HG03097 (cell line): ENCODE data around the gene STXBP5L.
"Not testable (repeated sequence)": the region's sequence is repeated elsewhere in the genome, so short reads cannot be mapped to it uniquely, and the experiment has no call there.

ENCODE experiments used
- ATAC-seq: cut with Tn5 transposase; IDR thresholded peaks from one replicate; pipeline ENCODE4 v1.9.1; 2021; ENCODE audit not compliant: unreplicated experiment, low FRiP score

The STXBP5L gene

DNA sequence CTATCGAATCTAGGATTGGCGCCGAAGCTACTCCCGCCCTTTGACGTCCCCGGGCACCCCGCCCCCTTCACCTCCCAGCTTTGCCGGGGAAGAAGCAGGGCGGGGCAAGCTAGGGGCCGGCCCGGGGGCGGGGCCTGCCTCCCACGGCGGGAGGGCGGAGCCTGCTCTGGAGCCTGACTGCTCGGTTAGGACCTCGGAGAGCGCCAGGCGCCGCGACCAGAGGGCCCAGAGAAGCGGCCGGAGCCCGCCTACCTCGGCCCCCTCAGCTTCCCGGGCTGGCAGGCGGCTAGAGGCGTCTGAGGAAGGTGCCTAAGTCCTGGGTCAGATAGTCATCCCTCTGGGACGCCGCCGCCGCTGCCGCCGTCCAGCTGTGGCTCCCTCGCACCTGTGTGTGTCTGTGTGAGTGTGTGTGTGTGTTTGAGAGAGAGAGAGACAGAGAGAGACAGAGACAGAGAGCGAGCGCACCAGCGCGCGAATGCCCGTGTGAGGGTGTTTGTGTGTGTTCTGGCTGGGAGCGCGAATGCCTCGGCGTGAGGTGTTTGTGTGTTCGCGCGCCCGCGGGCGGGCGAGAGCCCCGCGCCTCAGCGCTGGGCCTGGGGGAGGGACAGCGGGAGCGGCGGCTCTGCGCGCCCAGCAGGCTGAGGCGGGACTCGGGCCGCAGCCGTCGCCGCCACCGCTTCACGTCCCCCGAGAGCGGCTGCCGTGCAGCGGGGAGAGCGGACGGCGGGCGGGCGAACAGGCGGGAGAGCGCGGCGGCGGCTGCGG lies at the start of gene STXBP5L:
STXBP5L (plus strand) TSS at position 176 of the 765 bp plus-strand sequence. CDS start 1,374 bp downstream, outside the sequence.
- peak; percentile 91 for ATAC-seq

DNA sequence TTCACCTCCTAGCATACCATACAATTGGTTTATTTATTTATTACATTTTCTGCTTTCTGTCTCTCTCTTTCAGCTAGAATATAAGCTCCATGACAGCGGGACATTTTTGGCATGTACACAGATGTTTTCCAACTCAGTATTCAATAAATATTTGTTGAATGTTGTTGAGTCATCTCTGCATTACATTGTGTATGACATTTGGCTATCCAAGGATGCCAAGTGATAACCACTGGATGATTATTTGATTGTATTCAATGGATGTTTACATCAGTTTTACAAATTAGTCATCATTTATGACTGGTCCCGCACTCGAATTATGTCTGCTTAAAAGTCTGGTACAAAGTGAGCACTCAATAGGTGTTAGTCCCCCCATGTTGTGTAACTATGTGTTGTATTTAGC lies 49.5 kb upstream of the STXBP5L start:
- ATAC-seq, result no peak

DNA sequence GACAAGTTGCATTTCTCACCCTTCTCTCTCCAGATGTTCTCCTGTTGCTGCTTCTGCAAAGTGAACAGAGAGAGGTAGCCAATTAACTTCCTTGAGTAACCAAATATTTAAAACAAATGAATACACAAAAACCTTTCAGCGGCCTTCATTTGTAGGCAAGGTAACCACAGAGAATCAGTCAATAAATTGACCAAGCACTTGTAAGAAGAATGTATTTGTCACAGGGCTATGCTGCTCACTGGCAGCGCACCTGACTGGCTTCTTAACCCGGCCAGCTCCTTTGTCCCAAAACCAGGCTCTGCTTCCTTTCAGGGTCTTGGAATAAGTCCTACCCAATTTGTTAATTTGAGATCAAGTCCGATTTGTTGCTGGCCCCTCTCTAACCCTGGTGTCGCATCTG lies 43.5 kb upstream of the STXBP5L start:
- no peak for ATAC-seq

DNA sequence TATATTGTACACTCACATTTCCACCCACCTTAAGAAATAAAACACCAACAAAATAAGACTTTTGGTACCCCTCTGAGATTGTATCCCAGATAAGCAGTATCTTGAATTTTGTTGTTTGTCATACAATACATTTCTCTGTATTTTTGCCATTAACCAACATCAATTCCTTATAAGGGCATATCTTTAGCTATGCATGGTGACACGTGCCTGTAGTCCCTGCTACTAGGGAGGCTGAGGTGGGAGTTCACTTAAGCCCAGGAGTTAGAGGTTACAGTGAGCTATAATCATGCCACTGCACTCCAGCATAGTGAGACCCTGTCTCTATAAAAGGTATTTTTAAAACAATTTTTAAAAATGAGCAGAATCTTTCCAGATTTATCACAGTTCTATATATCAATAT lies 32.5 kb upstream of the STXBP5L start:
- ATAC-seq, result no peak

DNA sequence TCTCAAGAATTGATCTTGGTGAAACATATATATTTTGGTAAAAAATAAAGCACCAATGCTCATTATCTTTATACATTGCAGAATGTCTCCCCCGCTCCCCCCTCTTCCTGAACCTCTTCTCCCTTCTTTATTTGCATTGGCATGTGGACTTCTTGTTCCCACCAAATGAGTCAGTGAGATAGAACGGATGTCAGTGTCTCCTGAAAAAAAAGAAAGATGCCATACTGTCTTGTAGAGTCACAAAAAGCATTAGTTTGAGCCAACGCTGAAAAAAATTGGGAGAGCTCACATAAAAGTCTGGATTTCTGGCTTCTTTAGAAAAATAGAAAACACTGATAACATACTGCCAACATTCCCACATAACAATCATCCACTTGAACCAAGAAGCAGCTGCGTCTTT lies 32.0 kb upstream of the STXBP5L start:
- ATAC-seq, result no peak

DNA sequence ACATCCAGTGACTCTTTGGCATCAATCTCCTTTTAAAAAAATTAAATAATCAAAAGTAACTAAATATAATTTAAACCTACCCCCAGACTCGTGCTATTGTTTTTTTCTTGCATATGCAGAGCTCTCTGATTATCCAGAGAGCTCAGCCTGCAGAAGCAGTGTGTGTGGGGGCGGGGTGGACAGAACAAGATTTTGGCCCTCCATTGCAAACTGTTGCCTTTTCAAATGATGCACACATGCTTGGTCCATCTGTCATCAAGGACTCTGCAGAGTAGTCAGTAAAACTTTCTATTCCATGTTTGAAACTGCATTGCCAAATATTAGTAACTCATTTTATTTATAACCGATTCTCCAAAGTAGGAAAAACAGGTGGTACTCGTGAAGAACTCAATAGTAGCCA lies 28.6 kb upstream of the STXBP5L start:
- ATAC-seq, result no peak

DNA sequence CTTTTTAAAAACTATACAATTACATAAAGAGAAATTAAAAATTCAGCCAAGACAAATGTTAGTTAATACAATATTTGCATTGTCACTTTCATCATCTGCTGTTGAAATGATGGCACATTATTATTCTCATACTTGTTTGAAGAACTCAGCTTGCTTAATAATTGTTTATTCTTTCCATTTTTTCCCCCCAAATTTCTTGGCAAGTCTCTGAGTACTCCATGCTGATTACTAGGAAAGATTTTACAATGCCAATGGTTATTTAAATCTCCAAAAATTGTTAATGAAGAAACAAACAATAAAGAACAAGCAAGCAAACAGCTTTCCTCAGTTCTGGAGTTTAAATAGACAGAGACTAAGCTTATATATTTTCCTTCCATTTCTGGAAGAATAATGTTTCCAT lies 15.1 kb upstream of the STXBP5L start:
- no peak for ATAC-seq

DNA sequence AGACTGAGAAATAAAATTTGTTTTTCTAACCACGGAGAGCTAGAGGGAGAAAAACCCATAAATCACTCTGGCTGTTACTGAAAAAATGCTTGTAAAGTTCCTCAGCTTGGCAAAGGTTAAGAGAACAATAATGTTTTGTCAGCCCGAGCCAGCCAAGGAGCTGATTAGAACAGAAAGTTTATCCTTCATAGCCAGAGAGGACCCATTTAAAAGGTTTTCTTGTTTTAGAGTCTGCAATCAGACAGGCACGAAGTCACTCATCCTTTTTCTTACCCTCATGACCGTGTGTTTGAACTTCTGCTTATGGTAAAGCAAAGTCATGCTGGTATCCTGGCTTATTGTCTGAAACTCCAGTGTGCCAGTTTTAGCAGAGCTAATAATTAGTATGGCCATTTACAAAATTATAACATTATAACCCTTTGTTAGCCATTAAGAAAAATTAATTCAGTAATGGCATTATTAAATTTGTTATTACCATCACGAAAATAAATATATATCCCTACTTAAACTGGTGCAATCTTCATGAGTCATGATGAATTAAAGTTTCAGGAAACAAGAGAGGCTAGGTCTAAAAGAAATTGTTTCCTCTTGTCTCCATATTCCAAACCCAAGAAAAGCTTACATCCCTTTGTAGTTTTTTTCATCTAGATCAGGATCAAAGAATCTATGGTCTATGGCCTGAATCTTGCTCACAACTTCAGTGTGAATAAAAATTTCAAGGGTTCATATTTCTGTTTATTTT lies 13.5 kb upstream of the STXBP5L start:
- no peak for ATAC-seq

DNA sequence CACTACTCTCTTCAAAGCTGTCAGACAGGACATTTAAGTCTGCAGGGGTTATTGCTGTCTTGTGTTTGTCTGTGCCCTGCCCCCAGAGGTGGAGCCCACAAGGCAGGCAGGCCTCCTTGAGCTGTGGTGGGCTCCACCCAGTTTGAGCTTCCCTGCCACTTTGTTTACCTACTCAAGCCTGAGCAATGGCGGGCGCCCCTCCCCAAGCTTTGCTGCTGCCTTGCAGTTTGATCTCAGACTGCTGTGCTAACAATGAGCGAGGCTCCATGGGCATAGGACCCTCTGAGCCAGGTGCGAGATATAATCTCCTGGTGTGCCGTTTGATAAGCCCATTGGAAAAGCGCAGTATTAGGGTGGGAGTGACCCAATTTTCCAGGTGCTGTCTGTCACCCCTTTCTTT lies 6.3 kb upstream of the STXBP5L start:
- ATAC-seq, result not testable (repeated sequence)

DNA sequence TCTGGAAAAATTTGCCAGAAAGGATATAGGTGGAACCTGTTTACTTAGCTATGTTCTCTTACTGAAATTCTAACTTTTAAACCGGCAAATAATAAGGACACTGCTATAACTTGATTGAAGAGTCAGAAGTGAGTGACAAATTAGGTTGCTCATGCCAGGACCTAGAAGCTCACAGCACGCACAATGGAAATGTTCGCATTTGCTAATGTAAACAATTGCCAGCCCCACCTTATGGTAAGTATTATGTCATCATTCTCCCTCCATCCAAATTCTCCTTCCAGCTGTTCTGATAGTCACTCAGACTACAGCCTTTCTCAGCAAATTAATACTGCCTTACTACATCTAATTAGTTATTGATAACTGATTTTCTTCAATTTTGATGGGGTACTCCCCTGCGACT lies 4.8 kb upstream of the STXBP5L start:
- no peak for ATAC-seq

DNA sequence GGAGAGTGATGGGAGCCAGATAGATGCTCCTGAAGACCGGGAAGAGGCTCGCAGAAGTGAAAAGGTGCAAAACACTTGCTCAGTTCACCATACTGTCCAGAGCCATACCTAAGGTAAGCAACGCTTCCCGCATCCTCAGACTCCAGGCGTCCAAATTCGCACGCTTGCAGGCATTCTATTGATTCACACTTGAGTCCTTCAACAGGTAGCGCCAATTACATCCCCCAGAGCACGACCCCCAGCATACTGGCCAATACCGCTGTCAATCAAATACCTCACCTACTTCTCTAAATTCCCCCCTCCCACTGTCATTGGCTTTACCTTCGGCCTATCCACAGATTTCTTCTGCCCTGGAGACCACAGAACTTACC lies 361 bp upstream of the STXBP5L start:
- no peak for ATAC-seq

DNA sequence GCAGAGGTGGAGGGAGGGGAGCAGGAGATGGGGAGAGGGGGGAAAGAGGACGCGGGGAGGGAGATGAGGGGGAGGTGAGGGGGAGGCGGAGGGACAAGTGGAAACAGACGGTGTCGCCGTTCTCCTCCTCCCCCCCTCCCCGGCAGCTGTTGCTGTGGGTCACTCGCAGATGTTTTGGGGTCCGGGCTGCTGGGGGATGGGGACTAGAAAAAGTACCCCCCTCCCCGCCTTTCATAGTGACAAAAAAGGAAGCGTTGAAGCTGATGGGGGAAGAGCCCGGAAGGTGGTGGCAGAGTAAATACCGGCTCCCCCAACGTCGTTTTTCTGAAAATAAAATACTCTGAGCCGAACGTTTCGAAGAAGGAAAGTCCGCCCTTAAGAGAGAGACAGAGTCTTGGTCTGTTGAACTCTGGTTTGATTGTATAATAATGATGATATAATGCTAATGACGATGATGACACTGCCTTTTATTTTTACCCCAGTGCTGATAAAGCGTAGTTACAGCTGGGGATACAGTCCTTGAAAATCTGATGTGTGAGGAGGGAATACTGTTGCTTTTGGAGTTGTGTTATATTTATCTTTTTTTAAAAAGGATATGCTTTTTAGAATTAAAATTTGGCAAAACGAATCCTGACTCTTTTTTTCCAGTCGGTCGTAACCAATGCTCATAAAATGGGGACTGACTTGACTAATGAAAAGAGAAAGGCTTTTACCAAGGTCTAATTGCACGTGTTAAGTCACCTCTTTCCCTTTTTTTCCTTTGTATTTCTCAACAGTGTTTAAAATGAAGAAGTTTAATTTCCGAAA lies 993 bp downstream of the STXBP5L start:
- no peak for ATAC-seq

DNA sequence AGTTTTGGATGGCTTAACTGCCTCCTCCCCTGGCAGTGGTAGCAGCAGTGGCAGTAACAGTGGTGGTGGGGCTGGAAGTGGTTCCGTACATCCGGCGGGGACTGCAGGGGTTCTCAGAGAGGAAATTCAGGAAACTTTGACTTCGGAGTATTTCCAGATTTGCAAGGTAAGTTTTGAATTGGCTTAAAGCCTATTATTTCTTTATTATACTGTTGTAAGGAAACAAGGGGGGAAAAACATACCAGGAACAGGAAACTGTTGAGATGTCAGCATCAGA lies 1.5 kb downstream of the STXBP5L start:
- ATAC-seq, result no peak

DNA sequence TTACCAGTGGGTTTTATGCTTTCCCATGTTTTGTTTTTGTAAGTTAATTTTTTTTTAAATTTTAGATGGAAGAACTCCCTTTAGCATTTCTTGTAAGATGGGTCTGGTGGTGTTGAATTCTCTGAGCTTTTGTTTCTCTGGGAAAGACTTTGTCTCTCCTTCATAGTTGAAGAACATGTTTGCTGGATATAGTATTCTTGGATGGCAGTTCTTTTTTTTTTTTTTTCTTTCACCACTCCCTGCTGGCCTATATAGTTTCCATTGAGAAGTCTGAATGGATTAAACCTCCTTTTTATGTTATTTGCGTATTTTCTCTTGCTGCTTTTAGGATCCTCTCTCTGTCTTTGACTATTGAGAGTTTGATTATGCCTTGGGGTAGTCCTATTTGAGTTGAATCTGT lies 18.1 kb downstream of the STXBP5L start:
- ATAC-seq, result no peak

DNA sequence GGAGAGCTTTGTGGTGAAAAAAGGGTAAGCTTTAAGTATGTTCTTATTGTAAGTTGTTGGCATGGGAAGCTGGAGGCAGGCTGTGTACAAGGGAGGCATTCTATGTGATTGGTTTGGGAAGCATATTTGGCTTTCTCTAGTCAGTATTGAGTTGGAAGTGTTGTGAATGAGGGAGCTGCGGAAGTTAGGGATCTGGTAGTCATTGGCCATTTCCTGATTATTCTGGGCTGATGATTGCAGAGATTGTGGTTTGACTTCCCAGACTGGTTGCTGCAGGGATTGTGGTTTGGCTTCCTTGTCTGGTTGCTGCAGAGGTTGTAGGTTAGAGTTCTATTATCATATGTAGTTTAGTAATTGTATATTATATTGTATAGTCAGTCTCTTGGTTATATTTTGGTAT lies 21.0 kb downstream of the STXBP5L start:
- no peak for ATAC-seq

DNA sequence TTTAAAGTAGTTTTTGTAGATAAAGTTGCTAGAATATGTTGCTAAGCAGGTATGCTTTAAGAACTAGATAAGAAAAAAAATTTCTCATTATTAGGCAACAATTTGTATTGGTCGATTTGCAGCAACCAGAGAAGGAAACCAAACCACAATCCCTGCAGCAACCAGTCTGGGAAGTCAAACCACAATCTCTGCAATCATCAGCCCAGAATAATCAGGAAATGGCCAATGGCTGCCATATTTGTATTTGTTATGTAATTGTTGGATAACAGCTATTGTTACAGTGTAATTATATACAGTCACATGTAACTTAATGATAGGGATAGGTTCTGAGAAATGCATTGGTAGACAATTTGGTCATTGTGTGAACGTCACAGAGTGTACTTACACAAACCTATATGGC lies 23.6 kb downstream of the STXBP5L start:
- ATAC-seq, result no peak

DNA sequence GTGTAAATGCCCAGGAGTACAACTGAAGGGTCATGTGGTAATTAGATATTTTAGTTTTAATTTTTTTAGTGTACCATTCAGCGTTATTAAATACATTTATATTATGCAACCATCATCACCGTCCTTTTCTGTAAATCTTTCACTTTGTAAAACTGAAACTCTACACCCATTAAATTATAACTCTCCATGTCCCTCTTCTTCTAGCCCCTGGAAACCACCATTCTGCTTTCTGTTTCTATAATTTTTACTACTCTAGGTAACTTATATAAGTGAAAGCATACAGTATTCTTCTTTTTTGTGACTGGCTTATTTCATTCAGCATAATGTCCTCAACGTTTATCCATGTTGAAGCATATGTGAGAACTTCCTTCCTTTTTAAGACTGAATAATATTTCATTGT lies 48.1 kb downstream of the STXBP5L start:
- no peak for ATAC-seq

DNA sequence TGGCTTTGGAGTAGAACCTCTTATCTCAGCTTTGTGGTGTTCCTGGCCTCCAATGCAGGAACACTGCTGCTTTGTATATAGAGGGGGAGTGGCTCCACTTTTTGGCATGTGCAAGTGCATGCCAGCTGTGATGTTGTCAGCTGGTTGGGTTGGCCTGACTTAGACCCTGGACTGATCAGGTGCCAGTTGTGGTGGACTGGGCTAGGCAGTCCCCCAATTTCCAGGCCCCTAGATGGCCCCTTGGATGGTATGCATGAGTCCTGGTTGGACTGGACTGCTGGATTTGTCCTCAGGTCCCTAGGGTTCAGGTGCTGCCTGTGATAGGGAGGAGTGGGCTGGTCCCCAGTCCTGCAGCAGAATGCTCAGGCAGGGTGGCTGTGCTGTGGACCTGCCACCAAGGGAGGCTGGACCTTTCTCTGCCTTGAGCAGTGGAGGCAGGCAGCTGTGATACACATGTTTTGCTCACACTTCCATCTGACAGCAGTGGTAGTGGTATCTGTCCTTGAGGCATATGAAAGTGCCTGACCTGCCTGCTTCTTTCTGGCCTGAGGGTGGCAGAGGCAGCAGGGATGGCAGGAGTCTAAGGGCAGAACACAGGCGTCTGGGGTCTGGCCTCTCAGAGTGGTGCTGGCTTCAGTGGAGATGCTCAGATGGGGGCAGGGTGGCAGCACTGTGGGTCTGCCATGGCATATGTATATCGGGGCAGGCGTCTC lies 74.8 kb downstream of the STXBP5L start:
- no peak for ATAC-seq

DNA sequence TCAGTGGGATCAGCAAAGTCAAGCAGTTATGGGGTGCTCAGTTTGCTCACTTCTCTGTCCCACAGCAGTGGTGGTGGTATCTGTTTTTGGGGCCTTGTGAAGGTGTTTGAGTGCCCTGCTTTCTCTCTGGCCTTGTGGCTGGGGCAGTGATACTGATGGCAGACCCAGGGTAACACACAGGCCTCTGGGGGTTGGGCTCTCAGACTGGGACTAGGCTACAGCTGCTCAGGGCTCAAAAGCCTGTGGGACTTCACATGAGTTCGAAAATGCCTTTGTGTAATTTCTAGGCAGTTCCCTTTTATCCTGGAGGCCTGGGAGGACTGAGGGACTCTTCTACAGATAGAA lies 75.3 kb downstream of the STXBP5L start:
- ATAC-seq, result no peak

DNA sequence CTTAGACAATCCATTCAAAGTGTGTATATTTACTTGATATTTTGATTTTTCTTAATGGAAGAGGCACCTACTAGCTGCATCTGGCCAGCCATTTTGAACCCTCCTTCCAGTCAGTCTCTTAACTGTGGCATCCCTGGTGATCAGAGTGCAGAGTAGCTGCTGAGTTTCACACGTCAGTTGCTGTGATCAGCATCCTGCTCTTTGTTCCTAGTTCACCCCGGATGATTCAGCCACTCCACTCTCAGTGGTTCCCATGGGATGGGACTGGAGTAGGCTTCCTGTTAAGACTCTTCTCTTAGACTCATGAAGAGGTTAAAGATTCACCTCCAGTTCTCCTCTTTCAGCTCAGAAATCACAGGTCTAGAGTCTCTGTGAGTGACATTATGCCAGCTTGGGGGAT lies 75.8 kb downstream of the STXBP5L start:
- no peak for ATAC-seq

DNA sequence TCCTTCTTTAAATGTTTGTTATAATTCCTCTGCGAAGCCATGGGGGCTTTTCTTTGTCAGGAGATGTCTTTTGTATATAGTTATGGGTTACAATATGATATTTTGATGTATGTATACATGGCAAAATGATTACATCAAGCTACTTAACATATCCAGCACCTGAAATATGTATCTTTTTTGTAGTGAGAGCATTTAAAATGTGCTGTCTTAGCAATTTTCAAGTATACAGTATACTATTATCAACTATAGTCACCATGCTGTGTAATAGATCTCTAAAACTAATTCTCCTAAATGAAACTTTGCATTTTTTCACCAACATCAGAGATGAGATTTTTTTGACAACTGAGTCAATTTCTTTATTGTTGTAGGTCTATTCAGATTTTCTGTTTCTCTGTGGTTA lies 77.2 kb downstream of the STXBP5L start:
- no peak for ATAC-seq
